HG03097 (cell line): ENCODE measurements around the gene EIF5A.
"Not testable (repeated sequence)": the region's sequence is repeated elsewhere in the genome, so short reads cannot be mapped to it uniquely, and the experiment has no call there.

Source experiments
- ATAC-seq: cut with Tn5 transposase; IDR thresholded peaks from one replicate; pipeline ENCODE4 v1.9.1; 2021; ENCODE audit not compliant: unreplicated experiment, low FRiP score

The EIF5A gene

DNA sequence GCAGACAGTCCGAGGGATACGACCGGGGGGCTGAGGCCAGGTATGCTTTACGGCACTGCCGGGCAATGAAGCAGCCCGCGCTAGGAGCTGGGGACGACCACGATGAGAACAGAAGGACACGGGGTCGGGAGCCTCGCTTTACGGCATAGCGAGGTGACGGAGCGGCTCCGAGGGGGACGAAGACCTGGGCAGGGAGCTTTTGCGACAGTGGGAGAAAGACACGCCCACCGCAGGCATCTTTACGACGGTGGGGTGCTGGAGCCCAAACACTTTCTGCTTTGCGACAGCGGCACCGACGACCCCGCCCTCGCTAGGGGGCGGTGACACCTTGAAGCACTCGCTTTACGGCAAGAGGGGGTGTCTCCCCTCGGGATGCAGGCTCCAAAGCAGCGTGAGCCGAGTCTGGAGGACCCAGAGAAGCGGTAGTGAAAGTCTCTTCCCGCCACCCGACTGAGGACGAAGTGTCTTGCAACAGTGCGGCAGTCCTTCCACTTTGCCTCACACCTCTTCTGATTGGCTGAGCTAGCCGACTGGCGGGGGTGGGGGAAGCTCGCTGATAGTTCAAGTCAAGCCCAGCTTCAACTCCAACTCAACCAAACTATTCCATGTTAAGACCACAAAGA lies 22.1 kb downstream of the EIF5A start:
- peak; percentile 66 for ATAC-seq

DNA sequence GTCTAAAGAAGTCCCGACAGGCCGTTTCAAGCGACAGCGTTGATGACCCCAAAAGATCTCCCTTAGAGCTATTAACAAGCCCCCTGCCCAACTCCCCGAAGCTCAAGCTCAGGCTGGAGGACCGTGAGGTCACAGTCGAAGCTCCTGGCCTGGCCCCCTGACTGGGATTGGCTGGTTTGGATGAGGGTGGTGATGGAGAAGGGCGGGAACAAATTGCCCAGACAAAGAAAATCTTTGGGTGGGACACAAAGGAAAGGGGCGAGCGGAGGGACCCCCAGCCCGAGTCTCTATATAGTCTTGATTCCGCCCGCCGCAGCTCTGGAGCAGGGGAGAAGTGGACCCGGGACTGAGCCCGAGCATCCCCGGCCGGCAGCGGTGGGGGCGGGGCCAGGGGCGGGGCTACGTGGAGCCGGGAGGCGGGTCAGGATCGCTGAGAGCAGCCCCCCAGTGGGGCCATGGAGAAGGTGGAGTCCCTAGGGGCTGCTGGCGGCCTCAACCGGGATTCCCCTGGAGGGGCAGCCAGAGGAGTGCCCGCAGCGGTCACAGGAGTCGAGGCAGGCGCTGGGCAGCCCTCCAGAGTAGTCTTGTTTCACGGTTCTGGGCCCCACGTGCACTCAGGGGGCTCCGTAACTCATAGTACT lies 22.7 kb downstream of the EIF5A start:
- ATAC-seq, result peak; percentile 24

DNA sequence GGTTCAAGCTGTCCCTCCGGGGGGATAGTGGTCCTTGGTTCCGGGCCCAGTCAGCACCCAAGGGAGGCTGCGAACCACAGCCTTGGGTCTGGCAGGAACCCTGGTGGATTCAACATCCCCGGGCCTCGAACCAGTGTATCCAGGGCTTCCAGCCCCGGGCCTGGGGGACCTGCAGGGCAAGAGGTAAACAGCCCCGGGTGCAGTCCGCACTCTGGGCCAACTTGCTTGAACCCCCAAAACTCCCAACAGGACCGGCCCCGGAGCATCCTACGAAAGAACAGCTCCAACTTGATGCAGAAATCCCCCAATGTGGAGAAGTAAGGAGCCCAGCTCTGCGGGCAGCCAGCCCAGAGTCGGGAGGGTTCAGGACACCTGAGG lies 23.2 kb downstream of the EIF5A start:
- ATAC-seq, result no peak

DNA sequence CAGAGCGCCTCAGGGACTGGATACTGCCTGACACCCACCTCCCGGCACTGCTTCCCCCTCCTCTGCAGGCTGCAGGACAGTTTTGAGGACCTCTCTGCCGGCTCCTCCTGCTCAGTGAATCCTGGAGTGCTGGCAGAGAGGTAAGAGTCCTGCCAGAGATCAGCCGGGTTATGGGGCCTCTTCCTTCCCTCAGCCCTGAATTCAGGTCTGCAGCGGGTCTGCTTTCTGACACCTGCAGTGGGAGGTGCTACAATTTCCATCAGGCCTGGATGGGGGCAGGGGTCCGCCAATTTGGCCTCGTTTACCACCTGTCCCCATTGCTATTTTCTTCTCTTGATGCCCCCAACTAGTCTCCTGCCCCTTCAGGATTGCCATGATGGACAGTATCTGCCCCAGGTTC lies 24.7 kb downstream of the EIF5A start:
- ATAC-seq, result no peak

DNA sequence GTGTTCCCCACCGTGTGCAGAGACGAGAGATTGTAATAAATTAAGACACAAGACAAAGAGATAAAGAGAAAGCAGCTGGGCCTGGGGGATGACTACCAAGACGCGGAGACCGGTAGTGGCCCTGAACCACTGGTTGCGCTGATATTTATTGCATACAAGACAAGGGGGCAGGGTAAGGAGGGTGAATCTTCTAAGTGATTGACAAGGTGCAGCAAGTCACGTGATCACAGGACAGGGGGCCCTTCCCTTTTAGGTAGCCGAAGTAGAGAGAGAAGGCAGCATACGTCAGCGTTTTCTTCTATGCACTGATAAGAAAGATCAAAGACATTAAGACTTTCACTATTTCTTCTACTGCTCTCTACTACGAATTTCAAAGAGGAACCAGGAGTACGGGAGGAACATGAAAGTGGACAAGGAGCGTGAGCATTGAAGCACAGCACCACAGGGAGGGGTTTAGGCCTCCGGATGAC lies 25.2 kb downstream of the EIF5A start:
- ATAC-seq, result not testable (repeated sequence)

DNA sequence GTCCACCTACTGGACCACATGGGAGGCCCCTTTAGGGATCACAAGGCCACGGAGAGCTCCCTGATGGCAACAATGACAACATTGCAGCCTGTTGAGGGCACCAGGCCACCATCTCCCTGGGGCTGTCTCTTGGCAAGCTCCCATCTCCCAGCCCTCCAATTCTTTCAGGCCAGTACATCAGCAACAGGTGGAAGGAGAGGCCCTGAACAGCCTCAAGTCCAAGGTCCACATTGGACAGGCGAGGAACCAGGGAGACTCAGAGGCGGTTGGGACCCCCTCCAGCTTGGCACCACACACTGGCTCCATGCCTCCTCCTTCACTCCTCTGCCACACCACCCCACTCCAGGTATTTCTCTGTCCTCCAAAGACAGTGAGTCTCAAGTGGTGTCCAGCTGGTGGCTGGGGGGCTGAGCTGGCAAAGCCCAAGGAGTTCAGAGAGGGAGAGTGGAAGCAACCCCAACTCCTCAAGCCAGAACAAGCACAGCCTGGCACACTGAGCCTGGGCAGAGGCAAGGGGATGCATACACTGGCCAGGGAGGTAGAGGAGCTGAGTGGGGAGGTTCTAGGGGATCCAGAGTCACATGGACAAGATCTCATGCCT lies 27.6 kb downstream of the EIF5A start:
- no peak for ATAC-seq

DNA sequence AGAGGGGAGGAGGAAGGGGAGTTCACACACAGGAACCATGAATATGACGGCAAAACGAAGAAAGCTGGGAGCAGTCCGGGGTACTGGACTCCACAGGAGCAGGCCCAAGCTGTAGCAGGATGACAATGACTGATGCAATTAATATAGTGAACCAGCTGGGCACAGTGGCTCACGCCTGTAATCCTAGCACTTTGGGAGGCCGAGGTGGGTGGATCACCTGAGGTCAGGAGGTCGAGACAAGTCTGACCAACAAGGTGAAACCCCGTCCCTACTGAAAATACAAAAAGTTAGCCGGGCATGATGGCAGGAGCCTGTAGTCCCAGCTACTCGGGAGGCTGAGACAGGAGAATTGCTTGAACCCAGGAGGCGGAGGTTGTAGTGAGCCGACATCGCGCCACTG lies 28.3 kb downstream of the EIF5A start:
- not testable (repeated sequence) for ATAC-seq

DNA sequence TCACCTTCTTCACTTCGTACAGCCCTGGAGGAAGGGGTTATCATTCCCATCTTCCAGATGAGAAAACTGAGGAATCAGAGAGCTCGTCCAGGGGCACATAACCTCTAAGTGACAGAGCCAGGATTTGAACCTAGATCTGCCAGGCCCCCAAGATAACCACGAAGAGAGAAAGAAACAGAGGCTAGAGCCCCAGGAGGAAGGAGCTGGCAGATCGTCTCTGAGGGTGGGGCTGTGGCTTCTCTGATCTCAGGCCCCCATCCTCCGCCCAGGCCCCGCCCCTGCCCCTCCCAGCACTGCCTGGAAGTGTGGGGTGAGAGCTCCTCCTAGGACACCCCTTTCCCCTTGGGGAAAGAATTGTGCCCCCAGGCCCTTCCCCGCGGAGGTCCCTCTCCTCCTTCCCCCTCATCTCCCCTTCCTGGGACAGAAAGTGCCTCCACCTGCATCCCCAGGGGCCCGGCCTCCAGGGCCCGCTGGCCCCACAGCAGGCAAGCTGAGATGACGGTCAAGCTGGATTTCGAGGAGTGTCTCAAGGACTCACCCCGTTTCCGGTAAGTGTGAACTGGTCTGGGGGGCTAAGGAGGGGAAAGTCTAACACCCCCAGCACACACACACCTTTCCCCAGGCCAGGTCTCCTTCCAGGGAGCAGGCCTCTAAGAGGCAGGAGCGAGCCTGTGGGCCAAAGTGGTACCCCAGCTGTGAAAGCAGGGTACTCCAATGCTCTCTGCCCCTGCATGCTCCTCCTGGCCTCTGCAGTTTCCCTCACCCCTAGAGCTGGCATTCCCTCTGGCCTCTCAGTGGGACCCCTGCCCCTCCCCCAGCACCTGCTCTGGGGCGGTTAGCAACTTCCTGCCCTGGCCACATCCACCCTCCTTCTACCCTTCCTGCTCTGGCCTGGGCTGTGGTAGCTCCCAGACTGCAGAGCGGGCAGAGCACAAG lies 29.1 kb downstream of the EIF5A start, which contains the start of gene ACAP1:
Gene ACAP1, plus strand, starts transcription at position 290 of the 936 bp plus-strand sequence. Its CDS starts 206 bp downstream, at position 496.
- ATAC-seq, result no peak

DNA sequence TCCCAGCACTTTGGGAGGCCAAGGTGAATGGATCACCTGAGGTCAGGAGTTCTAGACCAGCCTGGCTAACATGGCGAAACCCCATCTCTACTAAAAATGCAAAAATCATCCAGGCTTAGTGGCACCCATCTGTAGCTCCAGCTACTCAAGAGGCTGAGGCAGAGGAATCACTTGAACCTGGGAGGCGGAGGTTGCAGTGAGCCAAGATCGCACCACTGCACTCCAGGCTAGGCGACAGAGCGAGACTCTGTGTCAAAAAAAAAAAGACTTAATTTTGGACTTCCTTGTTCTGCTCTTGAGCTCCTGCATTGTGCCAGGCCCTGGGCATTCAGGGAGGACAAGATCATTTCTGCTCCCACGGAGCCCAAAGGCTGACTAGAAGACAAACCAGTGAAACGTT lies 30.2 kb downstream of the EIF5A start:
- not testable (repeated sequence) for ATAC-seq

DNA sequence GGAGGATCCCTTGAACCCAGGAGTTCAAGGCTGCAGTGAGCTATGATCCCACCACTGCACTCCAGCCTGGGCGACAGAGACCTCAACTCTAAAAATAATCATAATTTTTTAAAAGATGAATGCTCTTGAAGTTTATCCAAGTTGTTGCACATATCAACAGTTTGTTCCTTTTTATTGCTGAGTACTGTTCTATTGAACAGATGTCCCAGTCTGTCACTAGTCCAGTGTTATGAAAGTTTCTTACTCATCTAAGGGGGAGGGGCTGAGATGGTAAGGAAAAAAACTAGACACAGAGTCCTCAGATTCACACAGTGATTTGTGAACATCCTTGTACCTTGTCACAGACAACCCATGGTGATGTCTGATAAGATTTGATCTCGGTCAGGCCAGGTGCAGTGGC lies 32.8 kb downstream of the EIF5A start:
- no peak for ATAC-seq

DNA sequence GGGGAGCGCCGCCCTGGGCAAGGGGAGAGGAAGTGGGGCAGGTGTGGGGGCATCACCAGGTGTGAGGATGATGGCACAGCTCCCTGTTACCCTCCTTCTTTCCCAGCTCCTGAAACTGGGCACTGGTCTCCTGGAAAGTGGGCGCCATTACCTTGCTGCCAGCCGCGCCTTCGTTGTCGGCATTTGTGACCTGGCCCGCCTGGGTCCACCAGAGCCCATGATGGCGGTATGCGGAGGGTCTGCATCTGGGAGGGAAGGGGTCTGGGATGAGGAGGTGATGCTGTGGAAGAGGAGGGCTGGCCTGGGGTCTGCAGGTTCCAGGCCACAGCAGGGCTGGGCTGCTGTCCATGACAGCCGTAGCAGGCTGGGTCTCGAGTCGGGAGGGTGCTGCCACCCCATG lies 34.4 kb downstream of the EIF5A start:
- ATAC-seq, result no peak

DNA sequence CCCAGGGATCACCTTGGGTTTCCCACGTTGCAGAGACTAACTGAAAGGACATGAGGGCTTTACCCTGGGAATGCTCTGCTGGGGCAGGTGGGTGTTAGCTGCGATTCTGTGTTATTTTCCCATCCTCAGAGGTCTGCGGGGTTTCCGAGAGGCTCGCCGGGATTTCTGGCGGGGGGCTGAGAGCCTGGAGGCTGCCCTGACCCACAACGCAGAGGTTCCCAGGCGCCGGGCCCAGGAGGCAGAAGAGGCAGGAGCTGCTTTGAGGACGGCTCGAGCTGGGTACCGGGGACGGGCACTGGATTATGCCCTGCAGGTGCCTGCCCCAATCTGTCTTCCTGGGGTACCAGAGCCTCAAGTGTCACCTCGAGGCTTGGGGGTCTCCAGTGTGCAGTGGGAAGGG lies 35.8 kb downstream of the EIF5A start:
- no peak for ATAC-seq

DNA sequence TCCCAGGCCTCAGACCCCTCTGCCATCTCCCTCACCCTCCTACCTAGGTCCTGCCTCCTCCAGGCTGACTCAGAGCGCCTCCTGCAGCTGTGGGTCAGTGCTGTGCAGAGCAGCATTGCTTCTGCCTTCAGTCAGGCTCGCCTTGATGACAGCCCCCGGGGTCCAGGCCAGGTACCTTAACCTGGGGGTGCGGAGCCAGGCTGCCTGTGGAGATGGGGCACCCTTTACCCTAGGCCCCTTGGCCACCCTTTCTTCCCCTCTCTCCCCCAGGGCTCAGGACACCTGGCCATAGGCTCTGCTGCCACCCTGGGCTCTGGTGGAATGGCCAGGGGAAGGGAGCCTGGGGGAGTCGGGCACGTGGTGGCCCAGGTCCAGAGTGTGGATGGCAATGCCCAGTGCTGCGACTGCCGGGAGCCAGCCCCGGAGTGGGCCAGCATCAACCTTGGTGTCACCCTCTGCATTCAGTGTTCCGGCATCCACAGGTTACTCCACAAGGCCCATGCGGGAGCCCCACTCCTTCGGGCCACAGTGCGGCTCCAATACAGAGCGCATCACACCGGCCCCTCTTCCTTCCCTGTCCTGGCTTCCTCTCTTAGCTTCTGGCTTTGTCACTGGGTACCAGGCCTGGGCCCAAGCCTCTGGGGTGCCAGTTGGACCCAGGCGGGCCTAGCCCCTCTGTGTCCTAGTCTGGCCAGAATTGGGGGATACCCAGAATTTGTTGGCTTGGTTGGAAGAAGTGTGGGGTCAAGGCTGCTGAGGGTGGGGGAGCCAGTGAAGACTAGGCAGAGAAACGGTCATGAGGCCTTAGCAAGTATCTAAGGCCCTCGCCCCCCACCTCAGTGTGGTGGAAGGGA lies 39.6 kb downstream of the EIF5A start:
- ATAC-seq, result no peak

DNA sequence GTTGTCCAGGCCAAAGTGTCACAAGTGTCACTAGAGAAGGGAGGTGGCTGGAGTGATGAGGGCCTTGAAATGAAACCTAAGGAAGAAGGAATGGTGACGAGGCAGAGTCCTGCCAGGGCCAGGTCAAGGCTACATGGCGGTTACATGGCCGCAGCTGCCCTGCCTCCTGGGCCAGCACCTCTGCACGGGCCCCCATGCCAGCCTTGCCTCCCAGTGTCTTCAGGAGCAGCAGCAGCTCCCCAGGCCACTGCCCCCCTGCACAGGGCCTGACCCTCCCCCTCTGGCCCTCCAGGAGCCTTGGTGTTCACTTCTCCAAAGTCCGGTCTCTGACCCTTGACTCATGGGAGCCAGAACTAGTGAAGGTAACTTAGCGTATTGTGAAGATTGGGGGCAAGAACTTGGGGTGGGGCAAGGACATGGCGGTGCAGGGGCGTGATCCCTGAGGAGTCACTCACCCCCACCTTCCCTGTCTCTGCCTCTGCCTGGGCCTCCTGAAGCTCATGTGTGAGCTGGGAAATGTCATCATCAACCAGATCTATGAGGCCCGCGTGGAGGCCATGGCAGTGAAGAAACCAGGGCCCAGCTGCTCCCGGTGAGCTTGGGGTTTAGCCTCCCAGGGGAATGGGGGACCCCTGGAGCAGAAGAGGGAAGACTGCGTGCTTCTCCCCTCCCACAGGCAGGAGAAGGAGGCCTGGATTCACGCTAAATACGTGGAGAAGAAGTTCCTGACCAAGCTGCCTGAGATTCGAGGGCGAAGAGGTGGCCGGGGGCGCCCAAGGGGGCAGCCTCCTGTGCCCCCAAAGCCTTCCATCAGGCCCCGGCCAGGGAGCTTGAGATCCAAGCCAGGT lies 40.4 kb downstream of the EIF5A start:
- no peak for ATAC-seq

DNA sequence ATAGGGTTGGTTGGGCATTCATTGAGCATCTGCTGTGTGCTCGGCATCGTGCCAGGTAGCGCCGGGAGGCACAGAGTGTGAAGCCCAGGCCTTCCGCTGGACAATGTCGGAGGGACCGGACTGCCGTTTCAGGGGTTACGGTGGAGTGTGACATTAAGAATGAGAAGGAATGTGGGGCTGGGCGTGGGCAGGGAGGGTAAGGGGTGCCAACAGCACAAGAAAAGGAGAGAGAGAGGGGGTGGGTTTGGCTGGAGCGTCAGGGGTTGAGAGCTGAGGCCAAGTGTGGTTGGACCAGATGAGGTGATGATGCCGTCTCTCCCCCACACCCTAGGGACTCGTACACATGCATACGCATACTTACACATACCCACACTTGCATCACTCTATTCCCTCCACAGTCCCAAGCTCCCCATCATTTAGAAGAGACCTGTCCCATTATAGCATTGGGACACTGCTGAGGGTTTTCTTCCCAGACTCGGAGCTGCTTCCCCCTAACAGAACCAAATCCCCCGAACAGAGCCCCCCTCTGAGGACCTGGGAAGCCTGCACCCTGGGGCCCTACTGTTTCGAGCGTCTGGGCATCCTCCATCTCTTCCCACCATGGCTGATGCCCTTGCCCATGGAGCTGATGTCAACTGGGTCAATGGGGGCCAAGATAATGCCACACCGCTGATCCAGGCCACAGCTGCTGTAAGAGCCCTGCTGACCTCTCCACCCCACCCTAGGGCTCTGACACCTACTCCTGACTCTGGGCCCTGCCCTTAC lies 41.2 kb downstream of the EIF5A start:
- ATAC-seq, result no peak

DNA sequence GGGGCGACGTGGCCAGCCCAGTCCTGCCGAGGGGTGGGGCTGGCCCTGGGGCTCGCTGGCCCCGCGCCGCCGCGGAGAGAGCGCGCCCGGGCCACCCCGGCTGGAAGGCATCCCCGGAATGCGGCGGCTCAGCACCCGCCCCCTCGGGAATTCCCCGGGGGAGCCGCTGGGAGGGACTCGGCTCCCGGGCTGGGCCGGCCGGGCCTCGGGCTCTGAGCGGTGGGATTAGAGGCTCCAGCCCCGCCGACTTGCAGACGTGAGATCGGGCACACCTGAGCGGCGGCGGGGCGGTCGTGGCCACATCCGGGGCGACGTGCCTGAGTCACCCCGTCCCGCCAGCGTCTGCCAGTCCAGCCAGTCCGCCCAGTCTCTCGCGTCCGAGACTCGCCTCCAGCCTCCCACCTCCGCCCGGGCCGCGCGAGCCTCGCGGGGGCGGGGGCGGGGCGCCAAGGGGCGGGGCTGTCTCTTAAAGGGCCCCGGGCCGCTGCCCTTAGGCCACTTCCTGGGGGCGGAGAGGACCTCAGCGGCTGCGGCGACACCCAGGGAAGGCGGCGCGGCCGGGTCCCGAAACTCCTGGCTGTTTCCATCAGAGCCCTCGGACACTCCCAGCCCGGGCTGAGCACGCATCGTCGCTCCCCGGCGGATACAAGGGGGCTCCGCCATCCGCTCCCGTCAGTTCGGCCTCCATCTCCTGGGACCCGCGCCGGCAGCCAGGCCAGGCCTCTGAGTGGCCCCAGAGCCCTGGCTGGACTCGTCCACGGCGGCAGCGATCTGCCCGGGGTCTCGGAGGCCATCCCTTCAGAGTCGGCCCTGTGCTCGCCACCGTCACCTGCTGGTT lies 44.5 kb downstream of the EIF5A start, which contains the start of gene KCTD11:
Gene KCTD11, plus strand, starts transcription at position 498 of the 838 bp plus-strand sequence.
- ATAC-seq, result peak; percentile 55

DNA sequence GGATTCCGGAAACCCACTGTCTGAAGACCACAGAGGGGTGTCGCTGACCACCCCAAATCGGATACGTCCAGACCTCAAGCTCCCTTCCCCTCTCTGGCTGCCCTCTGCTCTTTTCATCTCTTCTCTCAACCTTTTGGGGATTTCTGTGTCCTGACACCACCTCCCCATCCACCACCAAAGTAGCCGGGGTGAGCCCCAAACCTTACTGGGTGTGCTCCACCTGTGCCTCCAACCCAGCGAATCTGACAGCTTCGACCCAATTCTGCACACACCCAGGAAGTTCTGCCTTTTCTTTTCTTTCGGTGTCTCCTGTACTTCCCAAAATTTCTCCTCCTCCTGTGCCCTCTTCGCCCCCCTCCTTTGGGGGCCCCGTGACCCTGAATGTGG lies 45.1 kb downstream of the EIF5A start:
- ATAC-seq, result no peak
